NT2/D1 (cell line): Measurements from ENCODE around the gene PAOX.
"Not testable (repeated sequence)": the region's sequence is repeated elsewhere in the genome, so short reads cannot be mapped to it uniquely, and the experiment has no call there.

Experiments
- DNase-seq: peaks from one replicate; pipeline ENCODE4 v3.0.0-alpha.2; 2011; ENCODE audit warnings: low read depth, low spot score
- H3K27me3 ChIP-seq: 2 replicates; pipeline ENCODE4 v1.6.0; 2011; ENCODE audit warnings: mild to moderate bottlenecking; ENCODE audit not compliant: insufficient read length, insufficient read depth
- H3K36me3 ChIP-seq: 2 replicates; pipeline ENCODE4 v1.6.1; 2011; ENCODE audit warnings: mild to moderate bottlenecking, low read length, mixed read lengths; ENCODE audit not compliant: insufficient read depth, insufficient read length
- H3K4me1 ChIP-seq: 2 replicates; pipeline ENCODE4 v1.5.1; 2011; ENCODE audit not compliant: insufficient read depth, insufficient read length
- H3K4me3 ChIP-seq: 2 replicates; pipeline ENCODE4 v1.5.1; 2011; ENCODE audit warnings: low read depth; ENCODE audit not compliant: insufficient read length
- H3K9ac ChIP-seq: 2 replicates; pipeline ENCODE4 v1.6.0; 2011; ENCODE audit warnings: low read depth; ENCODE audit not compliant: insufficient read length
- H3K9me3 ChIP-seq: 2 replicates; pipeline ENCODE4 v1.5.1; 2011; ENCODE audit warnings: mild to moderate bottlenecking, low read length; ENCODE audit not compliant: insufficient read depth
- SUZ12 ChIP-seq: IDR thresholded peaks from 2 replicates; pipeline ENCODE4 v1.6.1; 2011; ENCODE audit not compliant: insufficient read length, insufficient read depth; ENCODE audit errors: extremely low read depth
- YY1 ChIP-seq: IDR thresholded peaks from 2 replicates; pipeline ENCODE4 v1.6.1; 2011; ENCODE audit not compliant: insufficient read length, insufficient read depth
- ZNF274 ChIP-seq: IDR thresholded peaks from 2 replicates; pipeline ENCODE4 v1.6.1; 2011; ENCODE audit warnings: mild to moderate bottlenecking, low read depth, low read length

PAOX gene

DNA sequence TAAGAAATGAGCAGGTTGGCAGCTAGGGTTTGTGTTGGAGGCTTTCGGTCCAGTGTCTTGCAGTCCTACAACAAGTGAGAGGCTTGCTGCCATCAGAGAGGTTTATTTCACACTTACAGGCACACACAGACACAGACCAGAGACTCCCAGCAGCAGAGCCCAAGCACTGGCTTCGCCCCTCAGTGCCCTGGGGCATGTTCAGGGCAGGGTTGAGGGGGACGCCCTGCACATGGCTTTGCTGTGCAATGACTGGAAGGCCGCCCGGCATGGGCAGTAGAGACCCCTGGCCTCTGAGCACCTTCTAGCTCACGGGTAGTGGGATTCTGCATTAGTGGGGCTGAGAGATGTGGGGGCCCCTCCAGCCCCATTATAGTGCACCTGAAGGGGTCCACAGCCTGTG is 41.5 kb downstream of the PAOX start:
- Histone ChIP-seq H3K4me1 (no peaks in the 10 kb centered on the region), H3K4me3 (no peak overlapping the region), H3K36me3 (peaks cover 35% of the 10 kb centered on the region), H3K9ac (no peak overlapping the region), H3K27me3 (peaks cover 10% of the 10 kb centered on the region), H3K9me3 (no peaks in the 10 kb centered on the region; the same call in 1 of the 2 replicates)
- no peak for TF ChIP-seq YY1
- no peak for TF ChIP-seq SUZ12
- TF ChIP-seq ZNF274, result no peak
- no peak for DNase-seq

DNA sequence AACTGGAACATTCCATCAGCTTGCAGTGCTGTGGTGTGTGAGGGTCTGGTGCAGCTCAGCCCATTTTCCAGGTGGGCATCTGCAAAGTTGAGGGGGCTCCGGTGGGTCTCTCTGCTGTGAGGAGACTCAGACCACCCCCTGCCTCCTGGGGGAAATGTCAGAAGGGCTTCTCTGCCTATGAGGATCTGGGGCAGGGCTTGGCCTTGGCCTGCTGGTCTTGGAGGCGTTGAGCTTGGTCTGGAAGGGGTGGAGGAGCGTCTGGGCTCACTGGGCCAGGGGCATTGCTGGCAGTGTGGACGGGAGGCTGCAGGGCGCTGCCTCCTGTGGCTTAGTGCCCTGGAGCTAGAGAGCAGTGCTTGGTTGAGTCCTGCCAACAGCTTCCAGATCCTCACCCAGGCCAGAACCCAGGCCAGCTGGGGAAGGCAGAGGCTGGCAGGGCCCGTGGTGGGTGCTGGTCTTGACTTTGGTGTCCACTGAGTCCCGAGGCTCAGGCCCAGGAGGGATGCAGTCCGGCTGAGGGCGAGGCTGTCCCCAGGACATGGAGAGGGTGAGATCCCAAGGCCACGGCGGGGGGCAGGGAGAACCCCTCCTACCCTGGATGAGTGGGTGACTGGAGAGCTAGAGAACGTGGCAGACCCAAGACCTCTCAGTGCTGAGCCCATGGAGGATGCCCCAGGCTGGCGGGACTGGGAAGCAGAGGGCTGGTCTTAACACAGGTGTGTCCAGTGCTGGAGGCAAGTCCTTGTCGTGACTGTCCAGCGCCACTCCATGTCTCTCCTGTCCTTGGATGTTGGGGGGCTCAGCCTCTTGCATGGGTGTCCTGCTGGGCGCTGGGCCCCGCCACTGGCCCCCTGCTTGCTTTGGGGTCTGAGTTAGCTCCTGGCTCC is 42.5 kb downstream of the PAOX start:
- no peak overlapping the region for H3K9ac ChIP-seq
- H3K4me3 ChIP-seq, result no peak overlapping the region
- H3K27me3 ChIP-seq, result peaks cover 10% of the 10 kb centered on the region
- no peaks in the 10 kb centered on the region for H3K4me1 ChIP-seq
- peaks cover 31% of the 10 kb centered on the region for H3K36me3 ChIP-seq
- DNase-seq, result no peak
- no peaks in the 10 kb centered on the region for H3K9me3 ChIP-seq
- TF ChIP-seq SUZ12 (no peak), YY1 (no peak), ZNF274 (no peak)

DNA sequence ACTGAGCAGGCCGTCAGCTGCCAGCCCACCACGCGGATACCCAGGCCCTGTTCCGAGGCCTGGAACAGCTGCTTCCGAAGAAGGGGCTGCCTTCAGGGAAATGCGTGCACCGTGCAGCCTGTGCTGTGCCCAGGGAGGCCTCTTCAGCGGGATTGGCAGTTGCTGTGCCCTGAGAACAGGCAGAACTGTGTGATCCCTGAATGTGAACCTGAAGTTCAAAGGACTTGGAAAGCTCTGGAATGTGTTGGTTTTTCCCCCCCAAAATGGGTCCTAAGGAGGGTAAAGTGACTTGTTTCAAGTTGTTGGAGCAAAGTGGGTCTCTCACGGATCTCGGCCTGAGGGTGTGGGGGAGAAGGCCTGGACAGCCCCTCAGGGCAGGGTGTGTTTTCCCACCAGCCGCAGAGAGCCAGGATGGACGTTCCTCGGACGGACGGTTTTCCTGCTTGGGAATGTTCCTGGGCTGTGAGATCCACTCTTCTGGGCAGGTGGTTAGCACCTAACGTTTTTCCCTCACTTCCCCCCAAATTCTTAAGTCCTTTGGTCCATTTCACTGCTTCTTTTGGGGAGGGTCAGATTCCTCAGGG is 43.3 kb downstream of the PAOX start:
- Histone ChIP-seq H3K27me3 (peaks cover 10% of the 10 kb centered on the region), H3K4me3 (no peak overlapping the region), H3K36me3 (peaks cover 31% of the 10 kb centered on the region), H3K4me1 (no peaks in the 10 kb centered on the region), H3K9me3 (no peaks in the 10 kb centered on the region), H3K9ac (no peak overlapping the region)
- TF ChIP-seq SUZ12, result no peak
- TF ChIP-seq YY1, result no peak
- no peak for TF ChIP-seq ZNF274
- DNase-seq, result no peak

DNA sequence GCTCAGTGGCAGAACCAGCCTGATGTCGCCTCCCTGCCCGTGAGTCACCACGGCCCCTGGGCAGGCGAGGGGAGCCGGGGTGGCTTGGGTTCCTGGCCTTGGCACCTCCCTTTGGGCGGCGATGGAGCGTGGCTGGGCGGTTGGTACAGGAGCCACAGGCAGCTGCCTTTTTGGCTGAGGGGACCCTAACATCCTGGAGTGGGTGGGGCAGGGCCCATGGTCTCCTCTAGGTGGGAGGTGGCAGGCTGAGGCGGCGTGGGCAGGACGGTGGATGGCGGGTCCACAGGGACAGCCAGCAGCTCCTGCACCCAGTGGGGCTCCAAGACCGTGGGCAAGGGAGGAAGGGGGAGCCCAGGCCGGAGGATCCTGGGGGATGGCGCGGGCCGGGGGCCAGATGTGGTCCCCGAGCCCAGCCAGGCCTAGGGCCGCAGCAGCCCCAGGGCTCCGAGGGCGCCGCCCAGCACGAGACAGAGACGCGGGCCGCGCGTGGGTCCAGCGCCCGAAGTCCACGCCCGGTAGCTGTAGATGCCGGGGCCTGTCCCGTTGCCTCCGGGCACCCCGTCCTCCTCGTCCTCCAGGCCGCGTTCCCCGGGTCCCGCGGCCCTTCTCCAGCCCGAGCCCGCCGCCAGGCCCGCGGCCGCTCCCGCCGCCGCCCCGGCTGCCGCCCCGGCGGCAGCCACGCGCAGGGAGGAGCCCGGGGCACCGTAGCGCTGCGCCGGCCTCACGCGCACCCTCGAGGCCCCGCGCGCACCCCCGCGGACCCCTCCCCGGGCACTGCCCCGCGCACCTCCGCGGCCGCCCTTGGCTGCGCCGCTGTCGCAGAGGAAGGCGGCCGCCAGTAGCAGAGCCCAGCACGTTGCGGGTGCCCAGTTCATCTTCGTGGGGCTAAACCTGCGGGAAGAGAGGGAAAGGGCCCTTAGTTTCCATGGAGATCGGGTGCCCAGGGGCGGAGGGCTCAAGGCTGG is 44.0 kb downstream of the PAOX start:
- Histone ChIP-seq H3K36me3 (peaks cover 29% of the 10 kb centered on the region), H3K27me3 (peaks cover 10% of the 10 kb centered on the region), H3K9me3 (peaks cover 1% of the 10 kb centered on the region; the same call in 1 of the 2 replicates), H3K9ac (no peak overlapping the region), H3K4me3 (no peak overlapping the region), H3K4me1 (no peaks in the 10 kb centered on the region)
- no peak for DNase-seq
- no peak for TF ChIP-seq SUZ12
- TF ChIP-seq ZNF274, result no peak

DNA sequence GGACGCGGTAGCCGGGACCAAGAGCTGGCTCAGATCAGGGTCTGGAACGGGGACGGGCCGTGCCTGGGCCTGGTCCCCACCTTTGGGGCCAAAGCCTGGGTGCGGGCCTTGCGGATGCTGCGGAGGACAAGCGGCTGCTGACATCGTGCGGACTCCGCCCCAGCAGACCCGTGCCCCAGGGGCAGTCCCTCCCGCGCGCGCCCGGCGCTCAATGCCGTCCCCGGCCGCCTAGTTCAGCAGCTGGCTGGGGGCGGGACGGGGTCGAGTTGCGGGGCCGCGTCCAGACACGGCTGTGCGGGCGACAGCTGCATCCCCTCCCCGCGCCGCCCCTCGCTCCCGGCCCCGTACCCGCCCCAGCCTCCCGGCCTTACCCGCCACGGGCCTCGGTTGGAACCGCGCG is 45.0 kb downstream of the PAOX start:
- Histone ChIP-seq H3K9me3 (peaks cover 12% of the 10 kb centered on the region), H3K36me3 (peaks cover 21% of the 10 kb centered on the region)
- not testable (repeated sequence) for H3K9ac ChIP-seq, H3K4me1 ChIP-seq, H3K4me3 ChIP-seq, H3K27me3 ChIP-seq, DNase-seq

DNA sequence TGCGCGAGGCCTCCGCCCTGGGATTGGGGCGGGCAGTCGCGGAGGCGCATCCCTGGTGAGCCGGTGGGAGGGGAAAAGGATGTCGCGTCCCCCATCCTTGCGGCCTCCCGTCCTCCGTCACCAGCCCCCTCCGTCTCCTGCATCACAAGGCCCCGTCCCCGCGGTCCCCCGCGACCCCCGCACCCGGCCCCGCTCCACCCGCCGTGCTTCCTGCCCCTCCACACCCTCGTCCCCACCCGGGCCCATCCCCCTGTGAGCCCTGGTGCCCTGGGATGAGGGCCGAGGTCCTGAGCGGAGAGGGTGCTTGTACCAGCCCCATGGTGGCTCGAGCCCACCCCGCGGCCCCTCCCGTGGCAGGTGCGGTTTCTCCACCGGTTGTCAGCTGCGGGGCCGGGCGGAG is 45.5 kb downstream of the PAOX start, which contains the start of gene SPRN:
Gene SPRN (minus strand): TSS at position 25 of the 400 bp plus-strand sequence. CDS start 944 bp downstream, outside the sequence.
- H3K9ac ChIP-seq, H3K4me3 ChIP-seq, H3K4me1 ChIP-seq: not testable (repeated sequence)

DNA sequence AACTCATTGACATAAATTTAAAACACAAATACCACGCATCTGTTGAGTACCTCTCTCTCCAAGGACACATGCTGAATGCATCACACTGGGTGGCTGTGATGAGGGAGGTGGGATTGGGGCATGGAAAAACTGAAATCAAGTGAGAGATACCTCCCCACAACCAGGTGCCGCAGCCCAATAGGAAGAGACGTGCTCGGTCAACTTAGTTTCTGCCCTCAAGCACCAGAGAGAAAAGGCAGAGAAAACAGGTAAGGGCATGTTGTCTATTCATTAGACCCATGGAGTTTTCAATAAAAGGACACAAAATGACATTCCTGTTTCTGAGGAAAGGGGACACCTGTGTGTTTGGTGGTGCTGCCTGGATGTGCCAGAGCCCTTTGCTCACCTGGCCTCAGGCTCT is 50.5 kb downstream of the PAOX start:
- H3K36me3 ChIP-seq, H3K27me3 ChIP-seq, H3K4me1 ChIP-seq, H3K9ac ChIP-seq, H3K4me3 ChIP-seq, DNase-seq: not testable (repeated sequence)
- H3K9me3 ChIP-seq, result peaks cover 14% of the 10 kb centered on the region

More for the DNA sequence above, 45.5 kb downstream of the PAOX start, which contains the start of gene SPRN:
- H3K36me3 ChIP-seq, result peaks cover 16% of the 10 kb centered on the region
- H3K9me3 ChIP-seq, result peaks cover 14% of the 10 kb centered on the region
- DNase-seq, H3K27me3 ChIP-seq: not testable (repeated sequence)

DNA sequence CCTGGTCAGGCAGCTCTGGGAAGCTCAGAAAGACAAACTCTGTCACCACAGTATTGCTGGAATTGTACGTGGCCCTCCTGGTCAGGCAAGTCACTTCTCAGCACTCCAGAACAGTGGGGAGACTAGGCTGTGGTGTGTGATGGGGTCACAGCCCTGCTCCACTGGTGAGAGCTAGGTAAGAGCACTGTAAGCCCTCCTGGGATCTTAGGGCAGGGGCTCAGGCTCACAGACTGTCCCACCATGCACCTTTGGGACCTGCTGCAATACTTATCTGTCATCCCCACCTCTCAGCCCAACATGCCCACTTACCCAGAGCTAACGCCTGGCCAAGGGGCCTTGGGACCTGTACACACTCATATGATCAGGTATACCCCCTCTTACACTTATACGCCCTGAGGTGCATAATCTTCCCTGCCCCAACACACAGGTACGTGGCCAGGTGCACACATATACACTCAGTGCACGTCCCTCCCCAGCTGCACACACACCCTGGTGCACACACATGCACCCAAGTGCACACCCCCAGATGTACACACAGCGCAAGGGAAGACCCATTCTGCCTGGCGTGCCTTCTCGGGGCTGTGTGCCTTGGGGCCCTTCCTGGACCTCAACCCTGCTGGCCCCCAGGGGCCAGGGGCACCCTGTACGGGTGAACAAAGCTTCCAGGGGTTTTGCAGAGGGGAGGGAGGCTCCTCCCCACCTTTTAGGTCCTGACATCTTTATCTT is 53.0 kb downstream of the PAOX start:
- H3K27me3 ChIP-seq, DNase-seq, H3K4me3 ChIP-seq, H3K4me1 ChIP-seq, H3K36me3 ChIP-seq, H3K9ac ChIP-seq: not testable (repeated sequence)
- H3K9me3 ChIP-seq, result peaks cover 14% of the 10 kb centered on the region

DNA sequence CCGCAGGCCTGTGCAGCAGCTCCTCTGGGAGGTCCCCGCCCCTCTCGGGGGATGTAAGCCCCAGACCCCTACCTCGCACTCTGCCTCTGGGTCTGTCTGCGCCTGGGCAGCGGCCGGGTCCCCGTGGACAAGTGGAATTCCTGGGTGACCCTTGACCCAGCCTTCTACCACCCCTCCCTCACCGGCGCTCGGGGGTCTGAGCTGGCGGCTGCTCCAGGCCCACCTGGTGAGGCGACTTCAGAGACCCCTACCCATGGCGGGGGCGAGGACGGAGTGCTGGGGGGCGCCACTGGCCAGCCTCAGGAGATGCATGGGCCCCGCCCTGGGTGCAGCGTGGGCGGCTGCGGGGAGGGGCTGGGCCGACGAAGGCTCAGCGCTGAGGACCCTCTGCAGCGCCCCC is 53.7 kb downstream of the PAOX start:
- not testable (repeated sequence) for DNase-seq, H3K36me3 ChIP-seq, H3K4me1 ChIP-seq, H3K4me3 ChIP-seq, H3K9ac ChIP-seq, H3K27me3 ChIP-seq
- peaks cover 14% of the 10 kb centered on the region for H3K9me3 ChIP-seq
